Chondrocyte (in vitro differentiated cells): ENCODE results near the gene STX11. TPM values are rescaled to one million over a fixed set of nuclear protein-coding genes. Genes with fewer than 3 reads are reported as not detected.
"Not testable (repeated sequence)": the region's sequence is repeated elsewhere in the genome, so short reads cannot be mapped to it uniquely, and the experiment has no call there.

Experiments
- DNase-seq: peaks from one replicate; pipeline ENCODE4 v3.0.0; 2021; ENCODE audit warnings: mixed read lengths, low spot score
- H3K27ac Mint-ChIP-seq: one replicate; pipeline ENCODE4 v1.8.0; 2021; ENCODE audit warnings: mild to moderate bottlenecking, moderate library complexity, mixed read lengths; ENCODE audit not compliant: unreplicated experiment
- H3K27me3 Mint-ChIP-seq: 2 replicates; pipeline ENCODE4 v1.8.0; 2021; ENCODE audit warnings: low read depth, mixed read lengths
- H3K36me3 Mint-ChIP-seq: 2 replicates; pipeline ENCODE4 v1.8.0; 2021; ENCODE audit warnings: low read depth, mixed read lengths
- H3K4me1 Mint-ChIP-seq: 2 replicates; pipeline ENCODE4 v1.8.0; 2021; ENCODE audit warnings: low read depth, mild to moderate bottlenecking, mixed read lengths
- H3K4me3 Mint-ChIP-seq: one replicate; pipeline ENCODE4 v1.8.0; 2021; ENCODE audit warnings: mild to moderate bottlenecking, moderate library complexity, mixed read lengths; ENCODE audit not compliant: unreplicated experiment
- H3K9me3 Mint-ChIP-seq: 2 replicates; pipeline ENCODE4 v1.8.0; 2021; ENCODE audit warnings: low read depth, mixed read lengths
- CTCF ChIP-seq: fragments of 200-600 bp; sonication (generic); IDR thresholded peaks from 2 replicates; pipeline ENCODE4 v1.5.0; 2021; ENCODE audit warnings: antibody characterized with exemption, mild to moderate bottlenecking, moderate library complexity
- total RNA-seq: library from RNA; stranded (reverse); gene quantifications from 3 replicates; pipeline ENCODE4 v1.2.1, GENCODE V29; 2021

STX11 gene
- total RNA-seq, 1 donor from 2014 or later, result 3.1 TPM

- Mint-ChIP-seq H3K4me3 (no peak overlapping the region), H3K36me3 (peaks cover 2% of the 10 kb centered on the region), H3K4me1 (no peaks in the 10 kb centered on the region), H3K9me3 (peaks cover 5% of the 10 kb centered on the region), H3K27me3 (no peaks in the 10 kb centered on the region), H3K27ac (no peak overlapping the region)
- DNase-seq, result no peak
- no peak for TF ChIP-seq CTCF
These were observed 25.7 kb downstream of the STX11 start for GRCh38 chr6:144176043-144176442.

- Mint-ChIP-seq H3K27me3 (no peaks in the 10 kb centered on the region), H3K4me1 (no peaks in the 10 kb centered on the region), H3K9me3 (peaks cover 3% of the 10 kb centered on the region), H3K27ac (no peak overlapping the region), H3K36me3 (no peaks in the 10 kb centered on the region), H3K4me3 (no peak overlapping the region)
- no peak for TF ChIP-seq CTCF
- no peak for DNase-seq
These were observed 27.4 kb downstream of the STX11 start for GRCh38 chr6:144177726-144178125.

DNA sequence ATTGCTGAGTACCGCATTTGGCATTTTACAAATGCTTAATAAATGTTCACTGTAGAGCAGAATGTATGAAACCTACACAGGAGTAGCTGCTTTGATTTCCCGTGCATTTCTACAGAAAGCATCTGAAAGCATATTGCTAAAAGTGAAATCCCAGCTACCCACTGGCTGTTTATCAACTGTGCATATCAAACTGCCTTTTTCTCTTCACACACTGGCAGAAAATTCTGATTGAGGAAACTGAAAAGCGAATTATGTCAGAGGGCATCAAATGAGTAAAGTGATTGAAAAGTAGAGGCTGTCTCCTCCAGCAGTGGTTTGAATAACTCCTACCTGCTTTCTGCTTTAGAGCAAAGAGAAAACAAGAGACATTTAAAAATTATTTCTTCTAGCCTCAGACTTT, 28.0 kb downstream of the STX11 start:
- Mint-ChIP-seq H3K27me3 (no peaks in the 10 kb centered on the region), H3K9me3 (peaks cover under 1% of the 10 kb centered on the region), H3K4me3 (no peak overlapping the region), H3K36me3 (no peaks in the 10 kb centered on the region), H3K4me1 (no peaks in the 10 kb centered on the region), H3K27ac (no peak overlapping the region)
- no peak for TF ChIP-seq CTCF
- no peak for DNase-seq

DNA sequence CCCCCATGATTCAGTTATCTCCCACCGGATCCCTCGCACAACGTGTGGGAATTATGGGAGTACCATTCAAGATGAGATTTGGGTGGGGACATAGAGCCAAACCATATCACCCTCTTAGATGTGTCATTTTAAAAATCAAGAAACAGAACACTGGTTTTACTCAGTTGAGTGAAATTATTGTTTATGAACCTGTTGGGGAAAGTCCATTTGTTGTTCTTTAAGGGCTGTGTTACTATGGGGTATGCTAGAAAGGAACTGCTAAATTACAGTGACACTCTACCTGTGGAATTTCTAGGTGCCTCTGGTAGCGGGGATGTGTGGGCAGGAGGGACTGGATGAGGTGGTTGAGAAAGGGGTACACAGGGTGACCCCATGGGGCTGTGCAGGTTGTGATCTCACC, 28.9 kb downstream of the STX11 start:
- no peak for DNase-seq
- Mint-ChIP-seq H3K36me3 (no peaks in the 10 kb centered on the region), H3K9me3 (no peaks in the 10 kb centered on the region), H3K4me3 (no peak overlapping the region), H3K27me3 (no peaks in the 10 kb centered on the region), H3K4me1 (peaks cover 2% of the 10 kb centered on the region), H3K27ac (no peak overlapping the region)
- no peak for TF ChIP-seq CTCF

DNA sequence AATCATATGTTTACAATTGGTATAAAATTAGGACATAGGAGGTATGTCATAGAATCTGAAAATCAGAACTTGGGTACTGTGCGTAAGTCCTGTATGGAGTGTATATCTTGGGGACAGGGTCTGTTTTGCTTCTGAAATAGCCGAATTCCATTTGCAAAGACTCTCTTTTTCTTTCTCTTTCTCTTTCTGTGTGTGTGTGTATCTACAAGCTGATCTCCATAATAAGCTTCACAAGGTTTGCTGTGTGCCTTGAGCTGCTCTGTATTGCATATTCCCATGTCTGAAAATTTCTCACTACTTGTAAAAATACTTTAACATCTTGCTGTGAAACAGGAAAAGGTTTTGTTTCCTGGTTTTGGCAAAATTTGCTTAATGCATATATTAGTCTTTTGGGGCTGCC, 29.5 kb downstream of the STX11 start:
- no peak for TF ChIP-seq CTCF
- H3K36me3 Mint-ChIP-seq, result no peaks in the 10 kb centered on the region
- no peak overlapping the region for H3K4me3 Mint-ChIP-seq
- no peaks in the 10 kb centered on the region for H3K27me3 Mint-ChIP-seq
- H3K4me1 Mint-ChIP-seq, result peaks cover 6% of the 10 kb centered on the region
- H3K9me3 Mint-ChIP-seq, result no peaks in the 10 kb centered on the region
- DNase-seq, result no peak
- no peak overlapping the region for H3K27ac Mint-ChIP-seq

GRCh38 chr6:144180354-144180753, 30.0 kb downstream of the STX11 start:
- not testable (repeated sequence) for H3K4me1 Mint-ChIP-seq, DNase-seq, H3K4me3 Mint-ChIP-seq, H3K27ac Mint-ChIP-seq, H3K9me3 Mint-ChIP-seq, H3K27me3 Mint-ChIP-seq, H3K36me3 Mint-ChIP-seq
